DOHH2 (cell line): Measurements from ENCODE around the gene PCDH15.

Source experiments
- H3F3A ChIP-seq: fragments of 200-600 bp; sonication (generic), shearing (Covaris generic); 2 replicates; pipeline ENCODE4 v1.6.0; 2016; ENCODE audit warnings: antibody characterized with exemption, mild to moderate bottlenecking; ENCODE audit not compliant: control insufficient read depth, insufficient read depth
- H3K27ac ChIP-seq: fragments of 200-600 bp; sonication (generic); 2 replicates; pipeline ENCODE4 v1.5.1; 2014; ENCODE audit warnings: low read depth, mild to moderate bottlenecking, low read length, moderate library complexity
- H3K27me3 ChIP-seq: fragments of 200-600 bp; sonication (generic); 2 replicates; pipeline ENCODE4 v1.6.1; 2014; ENCODE audit warnings: mild to moderate bottlenecking, low read length, mixed read lengths; ENCODE audit not compliant: control insufficient read depth
- H3K36me3 ChIP-seq: fragments of 200-600 bp; sonication (generic); 2 replicates; pipeline ENCODE4 v1.6.1; 2014; ENCODE audit warnings: mild to moderate bottlenecking, low read length, moderate library complexity, mixed read lengths; ENCODE audit not compliant: control insufficient read depth
- H3K4me1 ChIP-seq: fragments of 200-600 bp; sonication (generic); 2 replicates; pipeline ENCODE4 v1.6.1; 2014; ENCODE audit warnings: mild to moderate bottlenecking, low read length, mixed read lengths; ENCODE audit not compliant: control insufficient read depth
- H3K4me2 ChIP-seq: fragments of 200-600 bp; sonication (generic); 2 replicates; pipeline ENCODE4 v1.6.0; 2014; ENCODE audit warnings: mild to moderate bottlenecking, low read length, moderate library complexity
- H3K4me3 ChIP-seq: fragments of 200-600 bp; sonication (generic); 2 replicates; pipeline ENCODE4 v1.5.1; 2014; ENCODE audit warnings: mild to moderate bottlenecking, low read length, mixed read lengths
- H3K79me2 ChIP-seq: fragments of 200-600 bp; sonication (generic); 2 replicates; pipeline ENCODE4 v1.6.1; 2014; ENCODE audit warnings: mild to moderate bottlenecking, low read length, mixed read lengths; ENCODE audit not compliant: control insufficient read depth
- H3K9me2 ChIP-seq: fragments of 200-600 bp; sonication (generic); replicated peaks from 2 replicates; pipeline ENCODE4 v1.6.1; 2014; ENCODE audit warnings: mild to moderate bottlenecking, low read length, mixed read lengths; ENCODE audit not compliant: control insufficient read depth
- H3K9me3 ChIP-seq: fragments of 200-600 bp; sonication (generic); 2 replicates; pipeline ENCODE4 v1.6.1; 2014; ENCODE audit warnings: antibody characterized with exemption, low read length, mixed read lengths; ENCODE audit not compliant: control insufficient read depth, insufficient read depth
- H4K20me1 ChIP-seq: fragments of 200-600 bp; sonication (generic); 2 replicates; pipeline ENCODE4 v1.6.0; 2014; ENCODE audit warnings: low read depth, mild to moderate bottlenecking, antibody characterized with exemption, low read length, moderate library complexity; ENCODE audit not compliant: control insufficient read depth, insufficient read depth
- EZH2phosphoT487 ChIP-seq: fragments of 200-600 bp; sonication (generic); IDR thresholded peaks from 2 replicates; pipeline ENCODE4 v1.6.1; 2017; ENCODE audit warnings: borderline replicate concordance, mild to moderate bottlenecking, antibody characterized with exemption, low read length, moderate library complexity, mixed read lengths
- TF ChIP-seq, protein P1 (sequence below): fragments of 200-600 bp; sonication (generic); IDR thresholded peaks from one replicate; pipeline ENCODE4 v1.5.1; 2014; ENCODE audit warnings: antibody characterized with exemption, mild to moderate bottlenecking, low read depth, low read length; ENCODE audit not compliant: poor library complexity, severe bottlenecking

Gene PCDH15

GRCh38 chr10:54485971-54486370 lies 315.1 kb downstream of the PCDH15 start:
- H3K27me3 ChIP-seq, result no peaks in the 10 kb centered on the region
- TF ChIP-seq EZH2phosphoT487, result no peak
- TF ChIP-seq, protein P1, sequence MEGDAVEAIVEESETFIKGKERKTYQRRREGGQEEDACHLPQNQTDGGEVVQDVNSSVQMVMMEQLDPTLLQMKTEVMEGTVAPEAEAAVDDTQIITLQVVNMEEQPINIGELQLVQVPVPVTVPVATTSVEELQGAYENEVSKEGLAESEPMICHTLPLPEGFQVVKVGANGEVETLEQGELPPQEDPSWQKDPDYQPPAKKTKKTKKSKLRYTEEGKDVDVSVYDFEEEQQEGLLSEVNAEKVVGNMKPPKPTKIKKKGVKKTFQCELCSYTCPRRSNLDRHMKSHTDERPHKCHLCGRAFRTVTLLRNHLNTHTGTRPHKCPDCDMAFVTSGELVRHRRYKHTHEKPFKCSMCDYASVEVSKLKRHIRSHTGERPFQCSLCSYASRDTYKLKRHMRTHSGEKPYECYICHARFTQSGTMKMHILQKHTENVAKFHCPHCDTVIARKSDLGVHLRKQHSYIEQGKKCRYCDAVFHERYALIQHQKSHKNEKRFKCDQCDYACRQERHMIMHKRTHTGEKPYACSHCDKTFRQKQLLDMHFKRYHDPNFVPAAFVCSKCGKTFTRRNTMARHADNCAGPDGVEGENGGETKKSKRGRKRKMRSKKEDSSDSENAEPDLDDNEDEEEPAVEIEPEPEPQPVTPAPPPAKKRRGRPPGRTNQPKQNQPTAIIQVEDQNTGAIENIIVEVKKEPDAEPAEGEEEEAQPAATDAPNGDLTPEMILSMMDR, result no peak

GRCh38 chr10:54484186-54484585 lies 316.8 kb downstream of the PCDH15 start:
- Histone ChIP-seq H3K4me1 (no peaks in the 10 kb centered on the region), H4K20me1 (no peaks in the 10 kb centered on the region), H3F3A (no peaks in the 10 kb centered on the region), H3K4me3 (no peak overlapping the region), H3K27ac (no peak overlapping the region), H3K27me3 (no peaks in the 10 kb centered on the region), H3K36me3 (no peaks in the 10 kb centered on the region), H3K79me2 (no peaks in the 10 kb centered on the region), H3K9me3 (no peaks in the 10 kb centered on the region), H3K4me2 (no peak overlapping the region), H3K9me2 (no peaks in the 10 kb centered on the region)
- no peak for TF ChIP-seq EZH2phosphoT487
- TF ChIP-seq, protein P1, result no peak

More at GRCh38 chr10:54485971-54486370, 315.1 kb downstream of the PCDH15 start:
- no peaks in the 10 kb centered on the region for H3K36me3 ChIP-seq
- H3F3A ChIP-seq, result no peaks in the 10 kb centered on the region
- H3K27ac ChIP-seq, result no peak overlapping the region
- H3K79me2 ChIP-seq, result no peaks in the 10 kb centered on the region
- H3K9me3 ChIP-seq, result no peaks in the 10 kb centered on the region
- no peaks in the 10 kb centered on the region for H3K4me1 ChIP-seq
- H3K4me2 ChIP-seq, result no peak overlapping the region
- no peaks in the 10 kb centered on the region for H4K20me1 ChIP-seq
- H3K4me3 ChIP-seq, result no peak overlapping the region
- H3K9me2 ChIP-seq, result no peaks in the 10 kb centered on the region

- H3K27me3 ChIP-seq, result no peaks in the 10 kb centered on the region
- H3F3A ChIP-seq, result no peaks in the 10 kb centered on the region
- no peak overlapping the region for H3K4me3 ChIP-seq
- no peaks in the 10 kb centered on the region for H4K20me1 ChIP-seq
- H3K36me3 ChIP-seq, result no peaks in the 10 kb centered on the region
- TF ChIP-seq EZH2phosphoT487, result no peak
- TF ChIP-seq, protein P1, result no peak
- H3K4me1 ChIP-seq, result no peaks in the 10 kb centered on the region
- no peak overlapping the region for H3K4me2 ChIP-seq
- H3K9me3 ChIP-seq, result no peaks in the 10 kb centered on the region
- no peak overlapping the region for H3K27ac ChIP-seq
- H3K9me2 ChIP-seq, result no peaks in the 10 kb centered on the region
- H3K79me2 ChIP-seq, result no peaks in the 10 kb centered on the region
Observed at GRCh38 chr10:54478601-54479000, 322.4 kb downstream of the PCDH15 start.

DNA sequence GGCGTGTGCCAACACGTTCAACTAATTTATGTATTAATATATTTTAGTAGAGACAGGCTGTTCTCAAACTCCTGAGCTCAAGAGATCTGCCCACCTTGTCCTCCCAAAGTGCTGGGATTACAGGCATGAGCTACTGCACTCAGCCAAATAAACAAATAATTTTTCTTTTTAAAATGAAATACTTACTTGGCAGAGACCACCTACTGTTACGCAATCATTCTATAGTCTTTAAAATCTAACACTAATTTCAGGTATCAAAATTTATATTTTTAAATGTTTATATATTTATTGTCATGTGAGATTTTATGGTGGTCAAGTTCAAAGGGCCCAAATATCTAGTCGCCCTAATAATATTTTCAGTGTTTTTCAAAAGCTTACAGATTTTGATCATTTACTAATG lies 323.3 kb downstream of the PCDH15 start:
- TF ChIP-seq EZH2phosphoT487, result no peak
- TF ChIP-seq, protein P1, result no peak

More for the DNA sequence above, 323.3 kb downstream of the PCDH15 start:
- no peaks in the 10 kb centered on the region for H3K79me2 ChIP-seq
- no peaks in the 10 kb centered on the region for H3K36me3 ChIP-seq
- H3K27ac ChIP-seq, result no peak overlapping the region
- no peaks in the 10 kb centered on the region for H3K9me2 ChIP-seq
- no peaks in the 10 kb centered on the region for H4K20me1 ChIP-seq
- no peaks in the 10 kb centered on the region for H3K9me3 ChIP-seq
- H3K4me1 ChIP-seq, result no peaks in the 10 kb centered on the region
- no peaks in the 10 kb centered on the region for H3K27me3 ChIP-seq
- no peak overlapping the region for H3K4me2 ChIP-seq
- H3F3A ChIP-seq, result no peaks in the 10 kb centered on the region
- no peak overlapping the region for H3K4me3 ChIP-seq
